Spleen (tissue), 11 donors: ENCODE results near the gene PXT1. TPM values are rescaled to one million over a fixed set of nuclear protein-coding genes. Genes with fewer than 3 reads are reported as not detected.
A peak's percentile ranks its signal among the peaks of the same experiment; 100 is the strongest.
"Not testable (repeated sequence)": the region's sequence is repeated elsewhere in the genome, so short reads cannot be mapped to it uniquely, and the experiment has no call there.

Source experiments
- DNase-seq: peaks from one replicate; pipeline ENCODE4 v3.0.0-alpha.2; 2020
- H3K27ac ChIP-seq, 8 donors: fragments of 200-600 bp; sonication (generic) in 7 of 8; 1 replicate in 4 of 8; 2 replicates in 4 of 8; pipeline versions ENCODE4 v1.5.0 to v1.8.0; 2016 to 2021; ENCODE audit warnings: inconsistent platforms in 4 of 8, mild to moderate bottlenecking in 4 of 8, moderate library complexity in 1 of 8
- H3K27me3 ChIP-seq, 7 donors: fragments of 200-600 bp; sonication (generic) in 6 of 7; replicated peaks in 1 of 7; 1 replicate in 4 of 7; 2 replicates in 3 of 7; pipeline versions ENCODE4 v1.5.0 to v1.8.0; 2016 to 2021; ENCODE audit warnings: inconsistent platforms in 3 of 7, mild to moderate bottlenecking in 1 of 7
- H3K36me3 ChIP-seq, 6 donors: fragments of 200-600 bp; sonication (generic) in 5 of 6; 1 replicate in 4 of 6; 2 replicates in 2 of 6; pipeline versions ENCODE4 v1.5.0 to v1.8.0; 2016 to 2021; ENCODE audit warnings: inconsistent platforms in 2 of 6
- H3K4me1 ChIP-seq, 6 donors: fragments of 200-600 bp; sonication (generic) in 5 of 6; 1 replicate in 3 of 6; 2 replicates in 3 of 6; pipeline versions ENCODE4 v1.5.0 to v1.8.0; 2016 to 2021; ENCODE audit warnings: inconsistent platforms in 3 of 6
- H3K4me3 ChIP-seq, 8 donors: fragments of 200-600 bp; sonication (generic) in 7 of 8; 1 replicate in 4 of 8; 2 replicates in 4 of 8; pipeline versions ENCODE4 v1.5.0 to v1.8.0; 2016 to 2021; ENCODE audit warnings: inconsistent platforms in 4 of 8, mild to moderate bottlenecking in 4 of 8, moderate library complexity in 2 of 8
- H3K9me3 ChIP-seq, 8 donors: fragments of 200-600 bp; sonication (generic) in 7 of 8; 1 replicate in 4 of 8; 2 replicates in 4 of 8; pipeline versions ENCODE4 v1.5.0 to v1.8.0; 2016 to 2021; ENCODE audit warnings: inconsistent platforms in 4 of 8
- CTCF ChIP-seq, 11 experiments: fragments of 200-600 bp in 7 of 11; fragments of 450-650 bp in 4 of 11; sonication (generic) in 4 of 11; IDR thresholded peaks in 8 of 11; conservative IDR thresholded peaks in 3 of 11; 1 replicate in 7 of 11; 2 replicates in 4 of 11; pipeline versions ENCODE4 v1.4.0 to v1.8.0; 2016 to 2021; ENCODE audit warnings: antibody characterized with exemption in 11 of 11, inconsistent platforms in 4 of 11, mild to moderate bottlenecking in 1 of 11
- POLR2A ChIP-seq, 3 donors: fragments of 450-650 bp; IDR thresholded peaks; one replicate each; pipeline ENCODE4 v1.5.1; 2017; ENCODE audit warnings: antibody characterized with exemption in 3 of 3, mild to moderate bottlenecking in 1 of 3
- POLR2AphosphoS5 ChIP-seq, 3 donors: sonication (generic); formaldehyde crosslinking; IDR thresholded peaks; one replicate each; pipeline ENCODE4 v1.5.1; 2017; ENCODE audit warnings: antibody characterized with exemption in 3 of 3
- WGBS, 5 donors: extraction: QIAGEN DNeasy Blood & Tissue Kit in 3 of 5; methylation state at CpG; one replicate each; pipeline versions ENCODE4 v1.1.5 to v1.1.7; 2013 to 2018; 5-methylcytosine and 5-hydroxymethylcytosine counted together
- intact Hi-C: fragments of 100-400 bp; cut with DNase I; formaldehyde crosslinking; loops from one replicate; pipeline ENCODE4 v1.15.0; 2023; ENCODE audit warnings: low total_unique reads
- polyA plus RNA-seq, 3 donors: library from polyadenylated mRNA; stranded (reverse); fragments of 200-250 nt; gene quantifications; one replicate each; pipeline ENCODE4 v1.2.1, GENCODE V29; 2013
- total RNA-seq, 7 donors: library from RNA; depleted of rRNA in 3 of 7; stranded (reverse); fragments of >200 nt in 3 of 7; fragmentation: NEBNext Ultra II Directional in 4 of 7; extraction: Animal tissue kit (Norgen Biotek cat#: 25700) in 4 of 7; gene quantifications; one replicate each; pipeline versions ENCODE4 v1.1.0 to v1.2.1, GENCODE V29; 2016 to 2021
- donor health status: healthy with polysubstance abuse.
- donor health status: DM: no; HTN: no; CAD: no; lungs with moderate emphysema.
- donor health status: DM: no; HTN: no; CAD: no.
- donor health status: Bipolar disorder and iron deficiency.
- donor health status: healthy.
- donor health status: DM: no; HTN: no; CAD: no.
- donor health status: DM: yes; HTN: yes; CAD: no.

PXT1 gene
- total and polyA plus RNA-seq, 10 donors: 0.49 TPM; not detected in 9

DNA sequence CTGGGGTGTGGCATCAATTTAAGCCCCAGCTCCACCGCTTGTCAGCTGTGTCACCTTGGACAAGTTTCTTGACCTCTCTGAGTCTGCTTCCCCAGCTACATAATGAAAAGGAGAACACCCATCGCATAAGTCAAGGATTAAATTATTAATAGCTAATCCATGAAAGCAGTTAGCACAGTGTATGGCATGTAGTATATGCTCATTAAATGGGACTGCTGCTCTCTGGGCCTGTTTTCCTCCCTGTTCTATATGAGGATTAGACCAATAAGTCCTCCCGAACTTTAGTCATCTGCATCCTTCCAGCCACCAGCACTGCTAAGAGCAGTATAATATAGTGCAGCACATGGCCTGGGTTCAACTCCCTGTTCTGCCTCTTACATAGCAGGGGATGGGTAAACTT, 74.9 kb downstream of the PXT1 start:
- Histone ChIP-seq H3K4me3 (no peak overlapping the region), H3K36me3 (peaks cover 0 to 64% (median 0%) of the 10 kb centered on the region in 6 donors), H3K4me1 (peaks cover 0 to 53% (median 17%) of the 10 kb centered on the region in 6 donors), H3K27me3 (no peaks in the 10 kb centered on the region), H3K27ac (no peak overlapping the region), H3K9me3 (no peaks in the 10 kb centered on the region)
- intact Hi-C loops: loop anchor here (10.0 kb wide), 1 partner anchor 343 kb away; the partner anchor contains the start of genes MAPK14 and SLC26A8
- no peak for TF ChIP-seq POLR2AphosphoS5 (IDR thresholded peaks at IDR 0.05)
- TF ChIP-seq POLR2A (IDR thresholded peaks at IDR 0.05): no peak
- no peak for TF ChIP-seq CTCF (IDR thresholded peaks at IDR 0.05 in 8 of 11, conservative IDR thresholded peaks at IDR 0.05 in 3 of 11)
- no peak for DNase-seq
- 87 to 95% (median 90%) methylated on average over 3 of the region's 3 CpGs for WGBS, 5 donors

- WGBS, 5 donors: 51 to 67% (median 58%) methylated on average over 13 to 18 of the region's 19 CpGs
- Histone ChIP-seq H3K9me3 (no peaks in the 10 kb centered on the region), H3K27ac (peak overlapping the region in 3 of 8 donors; percentile 24 to 34 (median 29)), H3K4me1 (peaks cover 0 to 63% (median 26%) of the 10 kb centered on the region in 6 donors), H3K4me3 (no peak overlapping the region), H3K36me3 (peaks cover 0 to 45% (median 0%) of the 10 kb centered on the region in 6 donors), H3K27me3 (peaks cover 0 to 3% (median 0%) of the 10 kb centered on the region in 7 donors)
- intact Hi-C loops: loop anchor here (10.0 kb wide), 1 partner anchor 340 kb away; the partner anchor contains the start of genes MAPK14 and SLC26A8
- TF ChIP-seq POLR2A (IDR thresholded peaks at IDR 0.05) (no peak), POLR2AphosphoS5 (IDR thresholded peaks at IDR 0.05) (no peak), CTCF (IDR thresholded peaks at IDR 0.05 in 8 of 11, conservative IDR thresholded peaks at IDR 0.05 in 3 of 11) (no peak)
- no peak for DNase-seq
Measured at GRCh38 chr6:36364669-36365479, 77.8 kb downstream of the PXT1 start.

GRCh38 chr6:36364061-36364635, 78.5 kb downstream of the PXT1 start:
- not testable (repeated sequence) for DNase-seq, H3K27me3 ChIP-seq, H3K4me3 ChIP-seq, H3K9me3 ChIP-seq
- H3K36me3 ChIP-seq: peaks cover 0 to 44% (median 0%) of the 10 kb centered on the region in 6 donors
- intact Hi-C loops: loop anchor here (10.0 kb wide), 1 partner anchor 339 kb away; the partner anchor contains the start of genes MAPK14 and SLC26A8
- peaks cover 0 to 56% (median 24%) of the 10 kb centered on the region in 6 donors for H3K4me1 ChIP-seq
- peak overlapping the region in 1 of 8 donors; percentile 24 for H3K27ac ChIP-seq
- 96 to 99% (median 97%) methylated on average over 12 to 34 of the region's 34 CpGs for WGBS, 5 donors

GRCh38 chr6:36363371-36363752, 79.3 kb downstream of the PXT1 start:
- H3K4me3 ChIP-seq, DNase-seq, H3K9me3 ChIP-seq, H3K27me3 ChIP-seq: not testable (repeated sequence)
- intact Hi-C loops: loop anchor here (10.0 kb wide), 1 partner anchor 339 kb away; the partner anchor contains the start of genes MAPK14 and SLC26A8
- peaks cover 0 to 56% (median 32%) of the 10 kb centered on the region in 6 donors for H3K4me1 ChIP-seq
- H3K27ac ChIP-seq: peak overlapping the region in 1 of 8 donors; percentile 54
- WGBS, 5 donors: 87 to 94% (median 91%) methylated on average over 12 to 13 of the region's 13 CpGs
- H3K36me3 ChIP-seq: peaks cover 0 to 36% (median 0%) of the 10 kb centered on the region in 6 donors
